ENCODE results near the gene MPHOSPH10.

GRCh38 chr2:71186973-71187372 lies 56.5 kb downstream of the MPHOSPH10 start:
- no peak for TF ChIP-seq CTCF (conservative IDR thresholded peaks at IDR 0.05; ENCODE audit: low read length)
- no peak for TF ChIP-seq EZH2phosphoT487 (IDR thresholded peaks at IDR 0.05; ENCODE audit: borderline replicate concordance)
